K562 (cell line): ENCODE data around the gene MRTFB. TPM values are rescaled to one million over a fixed set of nuclear protein-coding genes. Genes with fewer than 3 reads are reported as not detected.

Experiments
- ARID2 ChIP-seq: fragments of 450-650 bp; IDR thresholded peaks from 2 replicates; pipeline ENCODE4 v1.6.1; 2017; ENCODE audit warnings: antibody characterized with exemption, mild to moderate bottlenecking
- CXXC5 ChIP-seq: fragments of 250-450 bp; sonication (Bioruptor Pico); IDR thresholded peaks from 2 replicates; pipeline ENCODE4 v1.8.0; 2022; ENCODE audit warnings: inconsistent platforms, mild to moderate bottlenecking, moderate library complexity
- EHMT2 ChIP-seq: fragments of 450-650 bp; IDR thresholded peaks from 2 replicates; pipeline ENCODE4 v1.6.1; 2018; ENCODE audit warnings: antibody characterized with exemption
- HDAC2 ChIP-seq: fragments of 450-650 bp; IDR thresholded peaks from 2 replicates; pipeline ENCODE4 v1.6.1; 2016; ENCODE audit warnings: mild to moderate bottlenecking
- MCM5 ChIP-seq: fragments of 450-650 bp; IDR thresholded peaks from 2 replicates; pipeline ENCODE4 v1.6.1; 2016; ENCODE audit warnings: low read depth
- MITF ChIP-seq: IDR thresholded peaks from 2 replicates; pipeline ENCODE4 v1.6.1; 2014; ENCODE audit warnings: antibody characterized with exemption
- NCOA2 ChIP-seq, 2 experiments: fragments of 450-650 bp; IDR thresholded peaks; 2 replicates each; pipeline ENCODE4 v1.6.1; 2018; ENCODE audit warnings: mild to moderate bottlenecking in 2 of 2, moderate library complexity in 1 of 2; ENCODE audit not compliant: partially characterized antibody in 2 of 2
- NELFE ChIP-seq: IDR thresholded peaks from 2 replicates; pipeline ENCODE4 v1.6.1; 2011; ENCODE audit warnings: mild to moderate bottlenecking; ENCODE audit not compliant: insufficient read depth, insufficient read length
- SAFB2 ChIP-seq: fragments of 200-400 bp; formaldehyde crosslinking; IDR thresholded peaks from 2 replicates; pipeline ENCODE4 v1.6.1; 2018; ENCODE audit warnings: borderline replicate concordance, low read length, low read depth, moderate library complexity; ENCODE audit not compliant: severe bottlenecking
- XRCC5 ChIP-seq: fragments of 200-400 bp; formaldehyde crosslinking; IDR thresholded peaks from 2 replicates; pipeline ENCODE4 v1.6.1; 2017; ENCODE audit warnings: low read depth, mild to moderate bottlenecking, low read length
- ZNF12 ChIP-seq: sonication (generic); formaldehyde crosslinking; IDR thresholded peaks from 2 replicates; pipeline ENCODE4 v1.4.0; 2020; ENCODE audit warnings: mild to moderate bottlenecking, missing genetic modification reagents
- polyA plus RNA-seq, 8 experiments: library from polyadenylated mRNA; depleted of rRNA in 4 of 8; stranded (reverse) in 5 of 8; unstranded in 3 of 8; fragments of >200 nt; fragmentation: Nextera tagmentation in 2 of 8; fragmentation: Illumina TruSeq in 1 of 8; extraction: Ambion mirVana in 2 of 8; extraction: Trizol in 1 of 8; gene quantifications; 2 replicates each; pipeline versions ENCODE4 v1.2.1 to v1.2.3, GENCODE V29; 2011 to 2014; ENCODE audit warnings: inconsistent platforms in 1 of 8, missing spikeins in 1 of 8
- total RNA-seq, 7 experiments: library from RNA; depleted of rRNA in 6 of 7; stranded (reverse); fragments of >200 nt in 6 of 7; fragmentation: Illumina TruSeq in 2 of 7; extraction: Trizol in 2 of 7; gene quantifications; 2 replicates each; pipeline versions ENCODE4 v1.2.1 to v1.2.3, GENCODE V29; 2011 to 2021; ENCODE audit warnings: low replicate concordance in 1 of 7
- TF ChIP-seq, protein P1 (sequence below): IDR thresholded peaks from 3 replicates; pipeline ENCODE4 v1.6.1; 2011; ENCODE audit warnings: borderline replicate concordance, mild to moderate bottlenecking; ENCODE audit not compliant: insufficient read length, insufficient read depth

The MRTFB gene
- total and polyA plus RNA-seq, 9 of the 15 experiments (the other 6 are each of a cell fraction or from before 2014, with no cell fraction given) = 2.2 to 12.7 (median 7.0) TPM

DNA sequence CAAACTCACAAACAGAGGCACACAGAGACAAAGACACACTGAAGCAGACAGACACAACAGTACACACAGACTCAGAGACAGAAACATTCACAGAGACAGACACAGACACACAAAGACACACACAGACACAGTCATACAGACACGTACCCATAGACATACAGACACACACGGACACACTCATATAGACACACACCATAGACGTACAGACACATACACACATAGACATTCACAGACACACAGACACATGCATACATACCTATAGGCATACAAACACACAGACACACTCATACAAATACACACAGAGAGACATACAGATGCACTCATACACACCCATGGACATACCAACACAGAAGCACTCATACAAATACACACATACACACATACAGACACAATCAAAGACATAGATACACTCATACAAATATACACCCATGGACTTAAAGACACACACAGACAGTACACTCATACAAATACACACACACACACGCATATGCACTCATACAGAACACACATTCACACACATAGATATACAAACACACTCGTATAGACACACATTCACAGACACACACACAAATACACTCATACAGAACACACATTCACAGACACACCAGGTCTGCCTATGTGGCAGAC lies 19.9 kb upstream of the MRTFB start (continued):
- TF ChIP-seq CXXC5 (CRISPR knock-in tag) (no peak), ARID2 (0 out of 2 replicates have a peak, but pooled peaks have one; percentile 7), ZNF12 (CRISPR knock-in tag) (no peak), EHMT2 (0 out of 2 replicates have a peak, but pooled peaks have one; percentile 17), MCM5 (0 out of 2 replicates have a peak, but pooled peaks have one; percentile 11), XRCC5 (no peak), HDAC2 (no peak), NELFE (no peak), MITF (no peak), NCOA2 (IDR thresholded peaks at IDR 0.05; ENCODE audit: partially characterized antibody in 2 of 2) (peak in 1 of 2 experiments; percentile 11), SAFB2 (no peak)
- TF ChIP-seq, protein P1, sequence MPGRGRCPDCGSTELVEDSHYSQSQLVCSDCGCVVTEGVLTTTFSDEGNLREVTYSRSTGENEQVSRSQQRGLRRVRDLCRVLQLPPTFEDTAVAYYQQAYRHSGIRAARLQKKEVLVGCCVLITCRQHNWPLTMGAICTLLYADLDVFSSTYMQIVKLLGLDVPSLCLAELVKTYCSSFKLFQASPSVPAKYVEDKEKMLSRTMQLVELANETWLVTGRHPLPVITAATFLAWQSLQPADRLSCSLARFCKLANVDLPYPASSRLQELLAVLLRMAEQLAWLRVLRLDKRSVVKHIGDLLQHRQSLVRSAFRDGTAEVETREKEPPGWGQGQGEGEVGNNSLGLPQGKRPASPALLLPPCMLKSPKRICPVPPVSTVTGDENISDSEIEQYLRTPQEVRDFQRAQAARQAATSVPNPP = no peak
- TF ChIP-seq, all 486 proteins: peak for 6
